MM.1S (cell line): ENCODE data around the gene ITGA6.
"Not testable (repeated sequence)": the region's sequence is repeated elsewhere in the genome, so short reads cannot be mapped to it uniquely, and the experiment has no call there.

ENCODE experiments used
- DNase-seq: peaks from one replicate; pipeline ENCODE4 v3.0.0-alpha.2; 2015
- H2AFZ ChIP-seq: fragments of 300-600 bp; sonication (generic); 2 replicates; pipeline ENCODE4 v1.6.0; 2016; ENCODE audit warnings: antibody characterized with exemption, low read length
- H3F3A ChIP-seq: fragments of 300-600 bp; sonication (generic); 2 replicates; pipeline ENCODE4 v1.6.1; 2016; ENCODE audit warnings: mild to moderate bottlenecking, antibody characterized with exemption, low read length, moderate library complexity, mixed read lengths; ENCODE audit not compliant: insufficient read depth
- H3K27ac ChIP-seq: fragments of 300-600 bp; sonication (generic); 2 replicates; pipeline ENCODE4 v1.5.1; 2016; ENCODE audit warnings: mild to moderate bottlenecking, low read length
- H3K27me3 ChIP-seq: fragments of 300-600 bp; sonication (generic); replicated peaks from 2 replicates; pipeline ENCODE4 v1.6.0; 2016; ENCODE audit warnings: low read length; ENCODE audit not compliant: insufficient read depth
- H3K36me3 ChIP-seq: fragments of 300-600 bp; sonication (generic); replicated peaks from 2 replicates; pipeline ENCODE4 v1.6.1; 2016; ENCODE audit warnings: mild to moderate bottlenecking, low read length, mixed read lengths; ENCODE audit not compliant: insufficient read depth
- H3K4me1 ChIP-seq: fragments of 300-600 bp; sonication (generic); 2 replicates; pipeline ENCODE4 v1.6.1; 2016; ENCODE audit warnings: low read length, mixed read lengths
- H3K4me2 ChIP-seq: fragments of 300-600 bp; sonication (generic); 2 replicates; pipeline ENCODE4 v1.6.0; 2016; ENCODE audit warnings: low read depth, low read length
- H3K4me3 ChIP-seq: fragments of 300-600 bp; sonication (generic); 2 replicates; pipeline ENCODE4 v1.5.1; 2016; ENCODE audit warnings: low read length, mixed read lengths
- H3K79me2 ChIP-seq: fragments of 300-600 bp; sonication (generic); 2 replicates; pipeline ENCODE4 v1.6.1; 2016; ENCODE audit warnings: mixed run types, low read length, mixed read lengths
- H3K9ac ChIP-seq: fragments of 300-600 bp; sonication (generic); 2 replicates; pipeline ENCODE4 v1.6.1; 2016; ENCODE audit warnings: low read length, mixed read lengths
- H3K9me2 ChIP-seq: fragments of 300-600 bp; sonication (generic); replicated peaks from 2 replicates; pipeline ENCODE4 v1.6.1; 2016; ENCODE audit warnings: mild to moderate bottlenecking, low read length, mixed read lengths; ENCODE audit not compliant: insufficient read depth
- H3K9me3 ChIP-seq: fragments of 300-600 bp; sonication (generic); replicated peaks from 2 replicates; pipeline ENCODE4 v1.6.1; 2016; ENCODE audit warnings: mild to moderate bottlenecking, low read length, mixed read lengths; ENCODE audit not compliant: insufficient read depth
- H4K20me1 ChIP-seq: fragments of 300-600 bp; sonication (generic); 2 replicates; pipeline ENCODE4 v1.6.1; 2016; ENCODE audit warnings: mild to moderate bottlenecking, low read length, moderate library complexity, mixed read lengths; ENCODE audit not compliant: insufficient read depth
- CTCF ChIP-seq: fragments of 300-600 bp; sonication (generic); IDR thresholded peaks from 2 replicates; pipeline ENCODE4 v1.5.1; 2016; ENCODE audit warnings: antibody characterized with exemption, low read length, mixed read lengths
- EZH2 ChIP-seq: fragments of 300-600 bp; sonication (generic); optimal IDR thresholded peaks from 2 replicates; pipeline ENCODE3; 2017; ENCODE audit warnings: low read depth, mild to moderate bottlenecking, antibody characterized with exemption, low read length, mixed read lengths
- EZH2phosphoT487 ChIP-seq: fragments of 300-600 bp; sonication (generic); IDR thresholded peaks from 2 replicates; pipeline ENCODE4 v1.6.1; 2018; ENCODE audit warnings: antibody characterized with exemption, low read length

ITGA6 gene

GRCh38 chr2:172525601-172526000, 98.2 kb downstream of the ITGA6 start:
- H3K27ac ChIP-seq = no peak overlapping the region
- no peaks in the 10 kb centered on the region for H3K9me3 ChIP-seq
- H3K36me3 ChIP-seq = peaks cover 5% of the 10 kb centered on the region; the same call in 1 of the 2 replicates
- no peak overlapping the region for H3K4me3 ChIP-seq
- H3K9ac ChIP-seq = no peak overlapping the region
- TF ChIP-seq EZH2 = no peak
- no peak for TF ChIP-seq EZH2phosphoT487
- no peak for TF ChIP-seq CTCF
- H3F3A ChIP-seq = no peaks in the 10 kb centered on the region
- no peaks in the 10 kb centered on the region for H4K20me1 ChIP-seq
- no peaks in the 10 kb centered on the region for H3K4me1 ChIP-seq
- H3K79me2 ChIP-seq = 0 out of 2 replicates have a peak, but pooled peaks cover 3% of the 10 kb centered on the region
- no peak overlapping the region for H2AFZ ChIP-seq
- H3K9me2 ChIP-seq = no peaks in the 10 kb centered on the region
- H3K27me3 ChIP-seq = no peaks in the 10 kb centered on the region
- no peak for DNase-seq
- H3K4me2 ChIP-seq = no peak overlapping the region

- H3K27me3 ChIP-seq = no peaks in the 10 kb centered on the region
- H3K79me2 ChIP-seq = peaks cover 25% of the 10 kb centered on the region
- no peak overlapping the region for H3K27ac ChIP-seq
- no peaks in the 10 kb centered on the region for H3F3A ChIP-seq
- no peak overlapping the region for H3K4me3 ChIP-seq
- DNase-seq = no peak
- H3K9me2 ChIP-seq = no peaks in the 10 kb centered on the region
- no peak overlapping the region for H3K9ac ChIP-seq
- no peaks in the 10 kb centered on the region for H4K20me1 ChIP-seq
- peaks cover 15% of the 10 kb centered on the region; the same call in 1 of the 2 replicates for H3K36me3 ChIP-seq
- no peak for TF ChIP-seq EZH2
- no peak for TF ChIP-seq CTCF
- no peak for TF ChIP-seq EZH2phosphoT487
- H3K4me2 ChIP-seq = no peak overlapping the region
- H2AFZ ChIP-seq = no peak overlapping the region
- no peaks in the 10 kb centered on the region for H3K9me3 ChIP-seq
- H3K4me1 ChIP-seq = peaks cover 9% of the 10 kb centered on the region; the same call in 1 of the 2 replicates
Measured at GRCh38 chr2:172531309-172531708, 103.9 kb downstream of the ITGA6 start.

GRCh38 chr2:172532461-172532860, 105.1 kb downstream of the ITGA6 start:
- peaks cover 25% of the 10 kb centered on the region for H3K79me2 ChIP-seq
- H3K9me3 ChIP-seq, H3K9me2 ChIP-seq, H3F3A ChIP-seq, H3K9ac ChIP-seq, H3K4me2 ChIP-seq, H4K20me1 ChIP-seq, H3K4me1 ChIP-seq, DNase-seq, H3K27ac ChIP-seq, H2AFZ ChIP-seq, H3K4me3 ChIP-seq, H3K27me3 ChIP-seq: not testable (repeated sequence)
- H3K36me3 ChIP-seq = peaks cover 15% of the 10 kb centered on the region; the same call in 1 of the 2 replicates

DNA sequence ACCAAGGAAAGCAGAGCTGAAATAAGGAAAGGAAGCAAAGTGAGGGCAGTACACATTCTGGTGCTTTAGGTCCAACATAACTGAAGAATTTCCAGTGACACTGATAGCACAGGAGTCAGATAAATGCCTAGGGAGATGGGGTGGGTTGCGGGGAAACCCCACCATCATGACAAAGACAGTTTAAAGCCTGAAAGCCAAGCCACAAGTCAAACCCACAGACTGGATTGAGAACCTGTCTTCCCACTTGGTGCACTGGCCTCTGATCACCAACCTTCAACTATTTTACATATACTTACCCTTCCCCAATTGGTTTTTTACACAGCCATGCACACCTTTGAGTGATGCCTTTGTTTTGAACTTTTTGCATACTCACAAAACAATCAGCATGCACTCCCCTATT, 106.3 kb downstream of the ITGA6 start:
- DNase-seq = no peak
- H3K9me2 ChIP-seq = no peaks in the 10 kb centered on the region
- H4K20me1 ChIP-seq = no peaks in the 10 kb centered on the region
- H3K4me2 ChIP-seq = no peak overlapping the region
- H2AFZ ChIP-seq = no peak overlapping the region
- peaks cover 25% of the 10 kb centered on the region for H3K79me2 ChIP-seq
- peaks cover 15% of the 10 kb centered on the region; the same call in 1 of the 2 replicates for H3K36me3 ChIP-seq
- H3K9ac ChIP-seq = no peak overlapping the region
- H3F3A ChIP-seq = no peaks in the 10 kb centered on the region
- H3K4me3 ChIP-seq = no peak overlapping the region
- H3K9me3 ChIP-seq = no peaks in the 10 kb centered on the region
- H3K27ac ChIP-seq = no peak overlapping the region
- no peaks in the 10 kb centered on the region for H3K27me3 ChIP-seq
- H3K4me1 ChIP-seq = peaks cover 9% of the 10 kb centered on the region; the same call in 1 of the 2 replicates
- no peak for TF ChIP-seq EZH2
- no peak for TF ChIP-seq CTCF
- TF ChIP-seq EZH2phosphoT487 = no peak
